ENCODE results near the gene IQGAP2. TPM values are rescaled to one million over a fixed set of nuclear protein-coding genes. Genes with fewer than 3 reads are reported as not detected.
"Not testable (repeated sequence)": the region's sequence is repeated elsewhere in the genome, so short reads cannot be mapped to it uniquely, and the experiment has no call there.

The IQGAP2 gene
- polyA plus RNA-seq, 1 donor from 2014 or later = 8.0 TPM

DNA sequence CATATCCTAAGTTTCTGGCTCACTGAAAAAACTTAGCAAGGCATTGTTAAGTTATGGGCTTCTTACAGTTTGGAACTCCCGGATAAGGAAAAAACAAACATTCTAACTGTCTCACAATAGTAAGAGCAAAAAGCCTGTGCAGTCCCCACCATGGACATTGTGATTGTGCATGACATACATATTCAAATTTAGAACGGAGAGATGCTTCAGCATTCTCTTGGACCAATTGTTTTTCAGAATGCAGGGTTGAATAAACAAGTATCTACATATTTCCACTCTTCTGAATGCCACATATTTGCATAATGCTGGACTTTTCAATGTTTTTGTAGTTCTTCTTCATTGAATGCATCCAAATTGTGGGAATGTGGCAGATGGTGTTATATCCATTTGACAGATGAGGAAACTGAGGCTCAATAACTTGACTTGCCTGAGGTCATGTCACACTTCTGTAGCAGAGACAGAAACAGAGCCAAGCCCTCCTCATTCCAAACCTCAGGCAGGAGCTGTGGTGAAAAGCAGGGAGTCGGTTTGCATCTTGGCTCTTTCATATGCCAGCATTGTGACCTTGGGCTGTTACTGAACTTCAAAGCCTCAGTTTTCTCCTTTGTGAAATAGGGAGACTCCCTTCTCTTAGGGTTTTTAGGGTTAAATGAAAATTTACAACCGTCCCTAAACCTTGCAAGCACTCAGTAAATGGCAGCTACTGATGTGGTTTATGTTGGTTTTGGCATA lies 95.1 kb downstream of the IQGAP2 start:
- Mint-ChIP-seq H3K27me3 (peaks cover 1% of the 10 kb centered on the region), H3K4me3 (peak overlapping the region in 1 of 4 donors; percentile 32), H3K9me3 (no peaks in the 10 kb centered on the region), H3K4me1 (peaks cover 0 to 7% (median 0%) of the 10 kb centered on the region in 3 donors), H3K27ac (no peak overlapping the region), H3K36me3 (peaks cover 5% of the 10 kb centered on the region)

DNA sequence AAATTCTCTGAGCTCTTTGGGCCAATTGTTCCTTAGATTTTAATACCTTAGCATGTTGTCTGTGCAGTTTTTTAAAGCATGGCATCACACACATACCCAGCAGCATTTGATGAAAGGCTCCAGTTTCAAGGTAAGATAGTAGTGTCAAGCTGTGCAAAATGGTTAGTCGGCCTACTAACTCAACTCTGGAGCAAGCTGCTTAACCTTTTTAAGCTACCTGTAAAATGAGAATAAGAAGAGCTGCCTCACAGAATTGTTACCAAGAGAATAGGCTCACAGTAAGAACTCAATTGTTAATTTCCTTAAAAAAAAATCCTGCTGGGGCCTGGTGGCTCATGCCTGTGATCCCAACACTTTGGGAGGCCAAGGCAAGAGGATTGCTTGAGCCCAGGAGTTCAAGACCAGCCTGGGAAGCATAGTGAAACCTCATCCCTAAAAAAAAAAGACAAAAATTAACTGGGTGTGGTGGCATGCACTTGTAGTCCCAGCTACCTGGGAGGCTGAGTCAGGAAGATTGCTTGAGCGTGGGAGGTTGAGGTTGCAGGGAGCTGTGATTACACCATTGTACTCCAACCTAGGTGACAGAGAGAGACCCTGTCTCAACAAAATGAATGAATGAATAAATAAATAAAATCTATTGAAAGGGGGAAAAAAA lies 96.5 kb downstream of the IQGAP2 start:
- Mint-ChIP-seq H3K27ac (no peak overlapping the region), H3K4me3 (peak overlapping the region in 1 of 4 donors; percentile 5), H3K36me3 (peaks cover 3% of the 10 kb centered on the region), H3K4me1 (peaks cover 0 to 7% (median 3%) of the 10 kb centered on the region in 3 donors), H3K9me3 (no peaks in the 10 kb centered on the region), H3K27me3 (peaks cover 2% of the 10 kb centered on the region)

- Mint-ChIP-seq H3K36me3 (no peaks in the 10 kb centered on the region), H3K27me3 (peaks cover 4% of the 10 kb centered on the region), H3K27ac (no peak overlapping the region), H3K9me3 (no peaks in the 10 kb centered on the region), H3K4me3 (no peak overlapping the region), H3K4me1 (peaks cover 0 to 7% (median 3%) of the 10 kb centered on the region in 3 donors)
Measured at GRCh38 chr5:76500633-76501393, 97.7 kb downstream of the IQGAP2 start.

DNA sequence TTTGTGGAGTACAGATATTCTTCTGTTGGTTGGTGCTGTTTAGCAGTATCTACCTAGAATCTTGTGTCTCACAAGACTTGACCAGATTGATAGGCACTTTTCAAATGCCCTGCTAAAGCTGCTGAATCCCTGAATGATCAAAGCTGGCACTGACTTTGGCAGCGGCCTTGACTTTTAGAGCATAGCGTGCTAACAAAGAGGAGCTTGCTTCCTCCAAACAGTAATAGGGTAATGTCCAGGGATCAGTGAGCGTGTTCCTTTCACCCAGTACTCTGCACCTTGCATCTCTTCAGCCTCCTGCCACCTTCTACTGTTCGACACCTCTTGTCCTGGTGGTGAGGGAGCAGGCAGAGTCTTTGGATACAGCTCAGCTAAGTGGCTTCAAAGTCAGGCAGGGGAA lies 100.8 kb downstream of the IQGAP2 start:
- Mint-ChIP-seq H3K27ac (no peak overlapping the region), H3K4me1 (peaks cover 0 to 3% (median 0%) of the 10 kb centered on the region in 3 donors), H3K36me3 (no peaks in the 10 kb centered on the region), H3K9me3 (peaks cover 0 to 2% (median 0%) of the 10 kb centered on the region in 3 donors), H3K4me3 (no peak overlapping the region), H3K27me3 (peaks cover 4% of the 10 kb centered on the region)

- Mint-ChIP-seq H3K4me3 (no peak overlapping the region), H3K9me3 (peaks cover 0 to 2% (median 0%) of the 10 kb centered on the region in 3 donors), H3K4me1 (peaks cover 0 to 3% (median 0%) of the 10 kb centered on the region in 3 donors), H3K36me3 (no peaks in the 10 kb centered on the region), H3K27ac (no peak overlapping the region), H3K27me3 (peaks cover 4% of the 10 kb centered on the region)
Measured at GRCh38 chr5:76504901-76505564, 101.9 kb downstream of the IQGAP2 start.

DNA sequence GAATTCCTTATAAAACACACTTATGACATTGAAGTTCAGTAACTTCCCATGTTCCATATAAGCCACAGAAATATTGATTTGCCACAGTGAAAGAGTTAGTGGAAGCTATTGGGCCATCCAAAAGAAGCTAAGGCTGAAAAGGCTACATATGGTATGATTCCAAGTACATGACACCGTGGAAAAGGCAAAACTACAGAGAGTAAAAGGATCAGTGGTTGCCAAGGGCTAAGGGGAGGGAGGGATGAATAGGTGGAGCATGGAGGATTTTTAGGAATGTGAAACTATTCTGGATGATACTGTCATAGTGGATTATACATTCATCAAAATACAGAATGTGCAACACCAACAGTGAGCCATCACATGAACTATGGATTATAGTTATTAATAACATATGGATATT lies 110.4 kb downstream of the IQGAP2 start:
- Mint-ChIP-seq H3K4me1 (peaks cover 0 to 3% (median 0%) of the 10 kb centered on the region in 3 donors), H3K27ac (no peak overlapping the region), H3K9me3 (no peaks in the 10 kb centered on the region), H3K4me3 (no peak overlapping the region), H3K36me3 (peaks cover 10% of the 10 kb centered on the region), H3K27me3 (no peaks in the 10 kb centered on the region)

GRCh38 chr5:76514292-76514691 lies 111.2 kb downstream of the IQGAP2 start:
- Mint-ChIP-seq H3K4me1 (peaks cover 0 to 3% (median 0%) of the 10 kb centered on the region in 3 donors), H3K4me3 (no peak overlapping the region), H3K9me3 (no peaks in the 10 kb centered on the region), H3K27ac (no peak overlapping the region), H3K27me3 (no peaks in the 10 kb centered on the region), H3K36me3 (peaks cover 10% of the 10 kb centered on the region)

DNA sequence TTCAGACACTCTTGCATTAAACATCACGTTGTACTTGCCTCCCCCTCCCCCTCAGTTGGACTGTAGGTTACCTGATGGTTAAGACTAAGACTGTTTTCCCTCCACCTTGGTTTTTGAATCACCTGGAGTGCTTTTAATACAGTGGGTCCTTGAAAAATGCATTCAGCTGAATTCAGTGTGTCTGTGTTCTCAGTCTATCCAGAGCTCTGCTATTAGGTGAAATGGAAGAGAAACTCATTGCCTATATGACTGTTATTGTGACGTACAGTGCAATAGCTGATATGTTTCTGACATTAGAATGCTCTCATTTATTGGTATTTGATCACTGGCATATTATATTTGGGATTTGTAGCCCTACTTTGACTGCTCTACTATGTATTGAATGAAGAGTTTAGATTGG lies 111.6 kb downstream of the IQGAP2 start:
- Mint-ChIP-seq H3K36me3 (peaks cover 10% of the 10 kb centered on the region), H3K27ac (no peak overlapping the region), H3K27me3 (no peaks in the 10 kb centered on the region), H3K9me3 (no peaks in the 10 kb centered on the region), H3K4me1 (peaks cover 0 to 3% (median 0%) of the 10 kb centered on the region in 3 donors), H3K4me3 (no peak overlapping the region)

- H3K4me3 Mint-ChIP-seq = no peak overlapping the region
- no peaks in the 10 kb centered on the region for H3K9me3 Mint-ChIP-seq
- no peak overlapping the region for H3K27ac Mint-ChIP-seq
- no peaks in the 10 kb centered on the region for H3K27me3 Mint-ChIP-seq
- H3K36me3 Mint-ChIP-seq = peaks cover 12% of the 10 kb centered on the region
- H3K4me1 Mint-ChIP-seq = peaks cover 0 to 7% (median 7%) of the 10 kb centered on the region in 3 donors
Measured at GRCh38 chr5:76517334-76517733, 114.2 kb downstream of the IQGAP2 start.

DNA sequence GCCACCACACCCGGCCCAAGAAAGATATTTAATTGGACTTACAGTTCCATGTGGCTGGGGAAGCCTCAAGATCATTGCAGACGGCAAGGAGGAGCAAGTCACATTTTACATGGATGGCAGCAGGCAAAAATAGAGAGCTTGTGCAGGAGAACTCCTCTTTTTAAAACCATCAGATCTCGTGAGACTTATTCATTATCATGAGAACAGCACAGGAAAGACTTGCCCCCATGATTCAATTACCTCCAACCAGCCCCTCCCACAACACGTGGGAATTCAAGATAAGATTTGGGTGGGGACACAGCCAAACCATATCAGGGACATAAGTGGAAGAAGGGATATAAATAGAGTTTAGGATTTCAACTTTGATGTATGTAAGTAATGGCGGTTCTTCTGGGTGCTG lies 115.2 kb downstream of the IQGAP2 start:
- peaks cover 16% of the 10 kb centered on the region for H3K36me3 Mint-ChIP-seq
- not testable (repeated sequence) for H3K27ac Mint-ChIP-seq, H3K27me3 Mint-ChIP-seq, H3K4me3 Mint-ChIP-seq, H3K9me3 Mint-ChIP-seq, H3K4me1 Mint-ChIP-seq

GRCh38 chr5:76521240-76521758 lies 118.2 kb downstream of the IQGAP2 start:
- Mint-ChIP-seq H3K27ac (no peak overlapping the region), H3K36me3 (peaks cover 8% of the 10 kb centered on the region), H3K27me3 (peaks cover 3% of the 10 kb centered on the region), H3K4me3 (peak overlapping the region in 1 of 4 donors; percentile 73), H3K4me1 (peaks cover 0 to 7% (median 4%) of the 10 kb centered on the region in 3 donors), H3K9me3 (no peaks in the 10 kb centered on the region)

GRCh38 chr5:76522103-76522935 lies 119.2 kb downstream of the IQGAP2 start:
- Mint-ChIP-seq H3K36me3 (peaks cover 6% of the 10 kb centered on the region), H3K4me3 (peak overlapping the region in 1 of 4 donors; percentile 70), H3K27me3 (peaks cover 3% of the 10 kb centered on the region), H3K4me1 (peaks cover 0 to 7% (median 4%) of the 10 kb centered on the region in 3 donors), H3K27ac (no peak overlapping the region), H3K9me3 (no peaks in the 10 kb centered on the region)

DNA sequence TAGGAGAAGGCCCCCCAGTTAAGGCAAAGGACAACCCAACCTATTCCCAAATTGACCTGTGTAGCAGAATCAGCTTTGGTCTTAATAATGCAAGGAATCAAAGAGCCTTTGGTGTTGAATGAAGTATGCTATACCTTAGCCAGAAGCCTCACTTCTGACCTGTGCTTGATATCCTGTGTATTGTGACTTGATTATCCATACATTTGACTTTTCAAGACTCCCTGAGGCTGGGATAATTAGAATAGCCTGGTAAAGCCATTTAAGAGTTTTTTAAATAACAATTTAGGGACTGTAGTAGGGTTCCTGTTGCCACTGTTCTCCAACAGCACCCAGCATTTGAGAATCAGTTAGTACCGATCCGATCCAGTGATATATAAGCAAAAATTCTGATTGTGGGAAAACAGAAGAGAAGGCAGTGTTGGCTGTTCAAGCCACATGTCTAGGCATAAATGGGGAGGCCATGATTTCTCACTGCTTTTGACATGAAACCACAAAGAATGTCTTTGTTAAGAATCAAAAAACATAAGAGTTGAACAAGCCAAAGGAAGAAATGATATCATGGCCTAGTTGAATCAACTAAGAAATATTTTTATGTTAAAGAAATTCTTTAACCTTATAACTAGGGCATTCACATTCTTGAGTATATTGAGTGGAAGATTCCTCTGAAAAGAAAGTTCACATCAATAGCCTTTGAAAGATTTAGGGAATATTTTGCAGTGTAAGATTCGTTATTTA lies 121.2 kb downstream of the IQGAP2 start:
- Mint-ChIP-seq H3K27me3 (peaks cover 3% of the 10 kb centered on the region), H3K9me3 (no peaks in the 10 kb centered on the region), H3K4me1 (peaks cover 2 to 7% (median 5%) of the 10 kb centered on the region in 3 donors), H3K27ac (no peak overlapping the region), H3K36me3 (peaks cover 6% of the 10 kb centered on the region), H3K4me3 (no peak overlapping the region)
